Body of pancreas (tissue), 4 donors: ENCODE measurements around the gene SOCS3.

Source experiments
- CTCF ChIP-seq, 7 experiments: fragments of 450-650 bp in 4 of 7; fragments of 200-600 bp in 3 of 7; sonication (generic) in 3 of 7; IDR thresholded peaks; one replicate each; pipeline ENCODE4 v1.5.1; 2016 to 2019; ENCODE audit warnings: antibody characterized with exemption in 7 of 7
- POLR2A ChIP-seq, 3 donors: fragments of 450-650 bp; IDR thresholded peaks; one replicate each; pipeline ENCODE4 v1.6.1; 2016; ENCODE audit warnings: antibody characterized with exemption in 3 of 3, mild to moderate bottlenecking in 2 of 3

GRCh38 chr17:78406920-78407319 lies 47.0 kb upstream of the SOCS3 start:
- TF ChIP-seq POLR2A (IDR thresholded peaks at IDR 0.05) (no peak), CTCF (IDR thresholded peaks at IDR 0.05) (no peak)
